GM18498 (cell line): ENCODE data around the gene CEP192.

Experiments used
- ATAC-seq: cut with Tn5 transposase; IDR thresholded peaks from one replicate; pipeline ENCODE4 v1.9.1; 2021; ENCODE audit warnings: mild to moderate bottlenecking, moderate library complexity; ENCODE audit not compliant: unreplicated experiment

CEP192 gene

GRCh38 chr18:13136904-13137669, 145.9 kb downstream of the CEP192 start:
- peak; percentile 32 for ATAC-seq

GRCh38 chr18:13137670-13138419, 146.7 kb downstream of the CEP192 start:
- ATAC-seq: peak; percentile 68

- no peak for ATAC-seq
These were observed 147.4 kb downstream of the CEP192 start for GRCh38 chr18:13138420-13139139.

- no peak for ATAC-seq
These were observed 148.8 kb downstream of the CEP192 start for GRCh38 chr18:13139885-13140450.

GRCh38 chr18:13141209-13141608, 150.0 kb downstream of the CEP192 start:
- ATAC-seq: no peak

GRCh38 chr18:13145636-13146190, 154.6 kb downstream of the CEP192 start:
- ATAC-seq: no peak

GRCh38 chr18:13147130-13147529, 156.0 kb downstream of the CEP192 start:
- no peak for ATAC-seq

GRCh38 chr18:13151656-13152055, 160.5 kb downstream of the CEP192 start:
- no peak for ATAC-seq

GRCh38 chr18:13158428-13158827, 167.3 kb downstream of the CEP192 start:
- ATAC-seq: no peak

- ATAC-seq: no peak
These were observed 168.4 kb downstream of the CEP192 start for GRCh38 chr18:13159579-13159978.

GRCh38 chr18:13161276-13161899, 170.2 kb downstream of the CEP192 start:
- no peak for ATAC-seq

- ATAC-seq: no peak
These were observed 172.2 kb downstream of the CEP192 start for GRCh38 chr18:13163167-13163927.

GRCh38 chr18:13164406-13164805, 173.2 kb downstream of the CEP192 start:
- ATAC-seq: no peak

- no peak for ATAC-seq
These were observed 174.7 kb downstream of the CEP192 start for GRCh38 chr18:13165636-13166423.

GRCh38 chr18:13173578-13174145, 182.5 kb downstream of the CEP192 start:
- ATAC-seq: no peak
